HepG2 (cell line): ENCODE data around the gene LHX5. TPM values are rescaled to one million over a fixed set of nuclear protein-coding genes. Genes with fewer than 3 reads are reported as not detected.

Experiments
- ATAC-seq: fragments of 200-7000 bp; cut with Tn5 transposase; 3 replicates; pipeline ENCODE4 v1.9.1; 2020; ENCODE audit warnings: mild to moderate bottlenecking, moderate library complexity
- BruUV-seq: library from RNA; stranded (reverse); fragments of 400-500 nt; replicated peaks from 2 replicates; lab custom pipeline; 2021; lab: Mats Ljungman, UMichigan
- CTCF ChIA-PET: fragments of 300-600 bp; formaldehyde crosslinking; extraction: SDS; loops from one replicate; lab custom pipeline; 2021; ENCODE audit warnings: low total read pairs, inconsistent platforms, low intra/inter-chr PET ratio; lab: Yijun Ruan, JAX
- POLR2A ChIA-PET: fragments of 350-600 bp; sonication (Branson Sonifier 250); formaldehyde crosslinking; loops from one replicate; lab custom pipeline; 2020; ENCODE audit warnings: antibody characterized with exemption, inconsistent platforms; lab: Yijun Ruan, JAX
- DNase-seq: peaks from one replicate; pipeline ENCODE4 v3.0.0-alpha.2; 2015; ENCODE audit warnings: low spot score
- FAIRE-seq: peaks from 3 replicates; lab custom pipeline; 2011; peaks lifted over from hg19 to GRCh38; lab: Jason Lieb, UNC
- H2AFZ ChIP-seq: one replicate; pipeline ENCODE4 v1.6.1; 2011; ENCODE audit warnings: low read length, inconsistent platforms
- H3K27ac ChIP-seq: fragments of 300-600 bp; 3 replicates; pipeline ENCODE4 v1.8.0; 2011; ENCODE audit warnings: mixed run types, mild to moderate bottlenecking, mixed read lengths, low read length, inconsistent platforms; ENCODE audit not compliant: insufficient read depth; ENCODE audit errors: extremely low read length
- H3K27me3 ChIP-seq, 2 experiments: fragments of 200-600 bp in 1 of 2; 2 replicates in 1 of 2; 3 replicates in 1 of 2; pipeline versions ENCODE4 v1.6.0 to v1.8.0; 2011; ENCODE audit warnings: low read length in 2 of 2, mild to moderate bottlenecking in 2 of 2, moderate library complexity in 2 of 2, inconsistent platforms in 1 of 2; ENCODE audit not compliant: insufficient read depth in 2 of 2, control insufficient read depth in 1 of 2
- H3K36me3 ChIP-seq, 2 experiments: fragments of 200-600 bp in 1 of 2; replicated peaks in 1 of 2; 2 replicates in 1 of 2; 3 replicates in 1 of 2; pipeline versions ENCODE4 v1.5.1 to v1.8.0; 2011; ENCODE audit warnings: low read length in 2 of 2, inconsistent platforms in 1 of 2; ENCODE audit not compliant: insufficient read depth in 2 of 2, control insufficient read depth in 1 of 2
- H3K4me1 ChIP-seq: 2 replicates; pipeline ENCODE4 v1.5.1; 2012; ENCODE audit warnings: low read length, inconsistent platforms; ENCODE audit not compliant: insufficient read depth
- H3K4me2 ChIP-seq: 2 replicates; pipeline ENCODE4 v1.6.0; 2011; ENCODE audit warnings: low read depth, low read length, inconsistent platforms
- H3K4me3 ChIP-seq, 3 experiments: fragments of 200-600 bp in 1 of 3; sonication (generic), shearing (Covaris generic) in 1 of 3; replicated peaks in 1 of 3; 2 replicates each; pipeline ENCODE4 v1.5.1; 2011 to 2016; ENCODE audit warnings: low read length in 3 of 3, inconsistent platforms in 2 of 3, low read depth in 2 of 3, mild to moderate bottlenecking in 2 of 3, control low read depth in 1 of 3, mixed read lengths in 1 of 3; ENCODE audit not compliant: insufficient read depth in 1 of 3
- H3K79me2 ChIP-seq: one replicate; pipeline ENCODE4 v1.6.1; 2011; ENCODE audit warnings: low read length, inconsistent platforms; ENCODE audit not compliant: insufficient read depth
- H3K9ac ChIP-seq: 2 replicates; pipeline ENCODE4 v1.6.0; 2011; ENCODE audit warnings: mild to moderate bottlenecking, low read depth, low read length, inconsistent platforms; ENCODE audit not compliant: insufficient read depth
- H3K9me3 ChIP-seq: 2 replicates; pipeline ENCODE4 v1.5.1; 2012; ENCODE audit warnings: mild to moderate bottlenecking, low read length
- H4K20me1 ChIP-seq: 2 replicates; pipeline ENCODE4 v1.6.0; 2011; ENCODE audit warnings: inconsistent platforms, mild to moderate bottlenecking, low read length, moderate library complexity; ENCODE audit not compliant: insufficient read depth
- CEBPG ChIP-seq: IDR thresholded peaks from 2 replicates; pipeline ENCODE4 v1.6.1; 2016
- KLF9 ChIP-seq: IDR thresholded peaks from 2 replicates; pipeline ENCODE4 v1.6.1; 2016; ENCODE audit warnings: low read depth
- MXD3 ChIP-seq: IDR thresholded peaks from 2 replicates; pipeline ENCODE4 v1.6.1; 2016; ENCODE audit warnings: mild to moderate bottlenecking, missing biosample characterization, missing genetic modification reagents
- NFE2L2 ChIP-seq: fragments of 150-350 bp; IDR thresholded peaks from 2 replicates; pipeline ENCODE4 v1.6.1; 2014; ENCODE audit warnings: low read length
- PAF1 ChIP-seq: IDR thresholded peaks from 2 replicates; pipeline ENCODE4 v1.6.1; 2016; ENCODE audit warnings: missing genetic modification reagents, missing compliant biosample characterization
- RARA ChIP-seq: IDR thresholded peaks from 2 replicates; pipeline ENCODE4 v1.6.1; 2016; ENCODE audit warnings: missing genetic modification reagents, missing compliant biosample characterization
- RBM22 ChIP-seq: fragments of 200-400 bp; formaldehyde crosslinking; optimal IDR thresholded peaks from 2 replicates; pipeline ENCODE3; 2017; ENCODE audit warnings: mild to moderate bottlenecking, low read length, moderate library complexity
- RXRA ChIP-seq: sonication (generic); formaldehyde crosslinking; IDR thresholded peaks from 2 replicates; pipeline ENCODE4 v1.5.1; 2020; ENCODE audit warnings: missing genetic modification reagents
- RXRB ChIP-seq: IDR thresholded peaks from 2 replicates; pipeline ENCODE4 v1.6.1; 2016; ENCODE audit warnings: borderline replicate concordance, missing genetic modification reagents, missing compliant biosample characterization
- ZBTB43 ChIP-seq: sonication (generic); formaldehyde crosslinking; conservative IDR thresholded peaks from 2 replicates; pipeline ENCODE4 v1.4.0; 2020; ENCODE audit warnings: missing genetic modification reagents
- ZMYM3 ChIP-seq: sonication (generic); formaldehyde crosslinking; IDR thresholded peaks from 2 replicates; pipeline ENCODE4 v1.5.1; 2020; ENCODE audit warnings: mild to moderate bottlenecking, missing genetic modification reagents
- ZNF446 ChIP-seq: sonication (generic); formaldehyde crosslinking; IDR thresholded peaks from 2 replicates; pipeline ENCODE4 v1.5.0; 2020; ENCODE audit warnings: mild to moderate bottlenecking, missing genetic modification reagents
- ZNF629 ChIP-seq: sonication (generic); formaldehyde crosslinking; conservative IDR thresholded peaks from 2 replicates; pipeline ENCODE4 v1.5.0; 2020; ENCODE audit warnings: missing genetic modification reagents
- ZNF746 ChIP-seq: sonication (generic); formaldehyde crosslinking; IDR thresholded peaks from 2 replicates; pipeline ENCODE4 v1.8.0; 2022; ENCODE audit warnings: mild to moderate bottlenecking, missing genetic modification reagents
- WGBS: methylation state at CpG from one replicate; pipeline ENCODE4 v1.1.6; 2017; ENCODE audit warnings: low lambda C conversion rate; 5-methylcytosine and 5-hydroxymethylcytosine counted together
- in situ Hi-C: cut with HindIII; loops from 2 replicates; pipeline ENCODE4 v1.10.0; 2017; ENCODE audit warnings: low pct_unique_long_range_greater_than_20kb; ENCODE audit not compliant: extremely low pct_ligation_motif_present
- intact Hi-C: fragments of 100-400 bp; cut with micrococcal nuclease; formaldehyde crosslinking; loops from one replicate; pipeline ENCODE4 v1.10.0; 2022; ENCODE audit not compliant: unreplicated experiment
- polyA plus RNA-seq, 8 experiments: library from polyadenylated mRNA; depleted of rRNA in 3 of 8; stranded (reverse) in 7 of 8; unstranded in 1 of 8; fragments of >200 nt; fragmentation: Illumina TruSeq in 4 of 8; extraction: Trizol in 4 of 8; gene quantifications; 2 replicates each; pipeline versions ENCODE4 v1.2.1 to v1.2.3, GENCODE V29; 2011 to 2016; ENCODE audit warnings: low read depth in 4 of 8, missing spikeins in 1 of 8, mixed read lengths in 1 of 8; ENCODE audit not compliant: insufficient read depth in 1 of 8
- total RNA-seq, 5 experiments: library from RNA; depleted of rRNA; stranded (reverse); fragments of >200 nt; fragmentation: Illumina TruSeq; extraction: Trizol; gene quantifications; 2 replicates each; pipeline ENCODE4 v1.2.3, GENCODE V29; 2016; ENCODE audit warnings: low read depth in 1 of 5
- TF ChIP-seq, protein P1 (sequence below): sonication (generic); formaldehyde crosslinking; IDR thresholded peaks from 2 replicates; pipeline ENCODE4 v1.5.0; 2020; ENCODE audit warnings: mild to moderate bottlenecking, missing genetic modification reagents, moderate library complexity
- TF ChIP-seq, protein P2 (sequence below): sonication (generic); formaldehyde crosslinking; IDR thresholded peaks from 2 replicates; pipeline ENCODE4 v1.4.0; 2020; ENCODE audit warnings: missing genetic modification reagents

Gene LHX5
- total and polyA plus RNA-seq, 2 of the 13 experiments (the other 11 are each of a cell fraction or from before 2014, with no cell fraction given) = not detected

GRCh38 chr12:113414519-113415038, 57.1 kb downstream of the LHX5 start:
- no TSS peak for BruUV-seq
- intact Hi-C loops = no loop called here
- Histone ChIP-seq H3K9ac (no peak overlapping the region), H3K79me2 (no peaks in the 10 kb centered on the region), H4K20me1 (no peaks in the 10 kb centered on the region), H3K9me3 (no peaks in the 10 kb centered on the region), H3K27me3 (0 out of 5 replicates have a peak, but pooled peaks cover 0 to 4% of the 10 kb centered on the region in 2 experiments), H3K4me2 (no peak overlapping the region), H3K4me1 (peaks cover 40% of the 10 kb centered on the region), H3K27ac (no peak overlapping the region), H3K36me3 (no peaks in the 10 kb centered on the region), H2AFZ (no peak overlapping the region), H3K4me3 (no peak overlapping the region)
- no peak for DNase-seq
- ChIA-PET POLR2A (no interaction called here), CTCF (no interaction called here)
- in situ Hi-C loops = no loop called here
- no peak for ATAC-seq
- TF ChIP-seq ZNF746 (CRISPR knock-in tag) = no peak
- no peak for TF ChIP-seq ZNF446 (CRISPR knock-in tag)
- TF ChIP-seq ZMYM3 (CRISPR knock-in tag) = 0 out of 2 replicates have a peak, but pooled peaks have one; percentile 41
- TF ChIP-seq KLF9 = no peak
- no peak for TF ChIP-seq PAF1 (CRISPR knock-in tag)
- TF ChIP-seq MXD3 (CRISPR knock-in tag) = no peak
- WGBS = 43% methylated on average over 8 of the region's 9 CpGs
- FAIRE-seq = no peak

DNA sequence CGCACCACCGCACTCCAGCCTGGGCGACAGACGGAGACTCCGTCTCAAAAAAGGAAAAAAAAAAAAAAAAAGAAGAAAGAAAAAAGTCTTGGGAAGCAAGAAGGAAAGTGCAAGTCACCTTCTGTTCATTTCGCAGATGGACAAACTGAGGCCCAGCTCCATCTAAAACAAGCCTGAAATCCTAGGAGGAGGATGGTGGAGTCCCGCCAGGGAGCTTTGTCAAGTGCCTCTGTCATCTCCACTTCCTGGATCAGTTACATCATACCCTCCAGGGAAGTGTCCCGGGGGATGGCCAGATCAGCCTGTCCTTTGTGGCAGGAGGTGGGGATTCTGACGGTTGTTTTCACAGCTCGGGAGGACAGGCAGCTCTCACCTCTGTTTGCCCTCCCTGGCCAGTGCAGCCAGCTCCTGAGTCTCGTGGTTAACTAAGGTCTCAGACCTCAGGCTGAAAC, 58.2 kb downstream of the LHX5 start:
- Histone ChIP-seq H3K4me2 (no peak overlapping the region), H3K79me2 (no peaks in the 10 kb centered on the region), H3K4me3 (no peak overlapping the region), H3K27ac (no peak overlapping the region), H3K9me3 (no peaks in the 10 kb centered on the region), H2AFZ (no peak overlapping the region), H3K36me3 (no peaks in the 10 kb centered on the region), H3K27me3 (0 out of 5 replicates have a peak, but pooled peaks cover 0 to 4% of the 10 kb centered on the region in 2 experiments), H4K20me1 (no peaks in the 10 kb centered on the region), H3K4me1 (peaks cover 32% of the 10 kb centered on the region), H3K9ac (no peak overlapping the region)
- no TSS peak for BruUV-seq
- POLR2A ChIA-PET = no interaction called here
- peak; percentile 56 for DNase-seq
- intact Hi-C loops = no loop called here
- FAIRE-seq = no peak
- CTCF ChIA-PET = no interaction called here
- WGBS = 70% methylated on average over 7 of the region's 11 CpGs
- peak; percentile 37 for ATAC-seq
- in situ Hi-C loops = no loop called here
- 0 out of 2 replicates have a peak, but pooled peaks have one; percentile 34 for TF ChIP-seq RXRA
- 0 out of 2 replicates have a peak, but pooled peaks have one; percentile 20 for TF ChIP-seq NFE2L2
- TF ChIP-seq ZBTB43 (CRISPR knock-in tag) = no peak
- TF ChIP-seq, protein P1, sequence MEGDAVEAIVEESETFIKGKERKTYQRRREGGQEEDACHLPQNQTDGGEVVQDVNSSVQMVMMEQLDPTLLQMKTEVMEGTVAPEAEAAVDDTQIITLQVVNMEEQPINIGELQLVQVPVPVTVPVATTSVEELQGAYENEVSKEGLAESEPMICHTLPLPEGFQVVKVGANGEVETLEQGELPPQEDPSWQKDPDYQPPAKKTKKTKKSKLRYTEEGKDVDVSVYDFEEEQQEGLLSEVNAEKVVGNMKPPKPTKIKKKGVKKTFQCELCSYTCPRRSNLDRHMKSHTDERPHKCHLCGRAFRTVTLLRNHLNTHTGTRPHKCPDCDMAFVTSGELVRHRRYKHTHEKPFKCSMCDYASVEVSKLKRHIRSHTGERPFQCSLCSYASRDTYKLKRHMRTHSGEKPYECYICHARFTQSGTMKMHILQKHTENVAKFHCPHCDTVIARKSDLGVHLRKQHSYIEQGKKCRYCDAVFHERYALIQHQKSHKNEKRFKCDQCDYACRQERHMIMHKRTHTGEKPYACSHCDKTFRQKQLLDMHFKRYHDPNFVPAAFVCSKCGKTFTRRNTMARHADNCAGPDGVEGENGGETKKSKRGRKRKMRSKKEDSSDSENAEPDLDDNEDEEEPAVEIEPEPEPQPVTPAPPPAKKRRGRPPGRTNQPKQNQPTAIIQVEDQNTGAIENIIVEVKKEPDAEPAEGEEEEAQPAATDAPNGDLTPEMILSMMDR (CRISPR knock-in tag) = no peak
- peak; percentile 85 for TF ChIP-seq ZNF629
- TF ChIP-seq, protein P2, sequence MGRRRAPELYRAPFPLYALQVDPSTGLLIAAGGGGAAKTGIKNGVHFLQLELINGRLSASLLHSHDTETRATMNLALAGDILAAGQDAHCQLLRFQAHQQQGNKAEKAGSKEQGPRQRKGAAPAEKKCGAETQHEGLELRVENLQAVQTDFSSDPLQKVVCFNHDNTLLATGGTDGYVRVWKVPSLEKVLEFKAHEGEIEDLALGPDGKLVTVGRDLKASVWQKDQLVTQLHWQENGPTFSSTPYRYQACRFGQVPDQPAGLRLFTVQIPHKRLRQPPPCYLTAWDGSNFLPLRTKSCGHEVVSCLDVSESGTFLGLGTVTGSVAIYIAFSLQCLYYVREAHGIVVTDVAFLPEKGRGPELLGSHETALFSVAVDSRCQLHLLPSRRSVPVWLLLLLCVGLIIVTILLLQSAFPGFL (CRISPR knock-in tag) = no peak
- peak; percentile 58 for TF ChIP-seq RARA (CRISPR knock-in tag)
- no peak for TF ChIP-seq RBM22
- peak; percentile 54 for TF ChIP-seq CEBPG (CRISPR knock-in tag)
- peak; percentile 23; the same call in 1 of the 2 replicates for TF ChIP-seq RXRB (CRISPR knock-in tag)
